Stimulated activated CD8-positive, alpha-beta memory T cell treated with anti-CD3 and anti-CD28 coated beads, Interleukin-15, amount 100 ng/mL, for 24 hours (primary cell): Measurements from ENCODE around the gene ASIC3.

Experiments used
- DNase-seq: peaks from one replicate; pipeline ENCODE4 v3.0.0-alpha.2; 2020; ENCODE audit warnings: low read depth

The ASIC3 gene

GRCh38 chr7:151070574-151070960, 22.2 kb downstream of the ASIC3 start:
- DNase-seq = no peak

GRCh38 chr7:151071032-151071866, 22.9 kb downstream of the ASIC3 start:
- no peak for DNase-seq

- no peak for DNase-seq
Measured at GRCh38 chr7:151073990-151074389, 25.7 kb downstream of the ASIC3 start.

DNA sequence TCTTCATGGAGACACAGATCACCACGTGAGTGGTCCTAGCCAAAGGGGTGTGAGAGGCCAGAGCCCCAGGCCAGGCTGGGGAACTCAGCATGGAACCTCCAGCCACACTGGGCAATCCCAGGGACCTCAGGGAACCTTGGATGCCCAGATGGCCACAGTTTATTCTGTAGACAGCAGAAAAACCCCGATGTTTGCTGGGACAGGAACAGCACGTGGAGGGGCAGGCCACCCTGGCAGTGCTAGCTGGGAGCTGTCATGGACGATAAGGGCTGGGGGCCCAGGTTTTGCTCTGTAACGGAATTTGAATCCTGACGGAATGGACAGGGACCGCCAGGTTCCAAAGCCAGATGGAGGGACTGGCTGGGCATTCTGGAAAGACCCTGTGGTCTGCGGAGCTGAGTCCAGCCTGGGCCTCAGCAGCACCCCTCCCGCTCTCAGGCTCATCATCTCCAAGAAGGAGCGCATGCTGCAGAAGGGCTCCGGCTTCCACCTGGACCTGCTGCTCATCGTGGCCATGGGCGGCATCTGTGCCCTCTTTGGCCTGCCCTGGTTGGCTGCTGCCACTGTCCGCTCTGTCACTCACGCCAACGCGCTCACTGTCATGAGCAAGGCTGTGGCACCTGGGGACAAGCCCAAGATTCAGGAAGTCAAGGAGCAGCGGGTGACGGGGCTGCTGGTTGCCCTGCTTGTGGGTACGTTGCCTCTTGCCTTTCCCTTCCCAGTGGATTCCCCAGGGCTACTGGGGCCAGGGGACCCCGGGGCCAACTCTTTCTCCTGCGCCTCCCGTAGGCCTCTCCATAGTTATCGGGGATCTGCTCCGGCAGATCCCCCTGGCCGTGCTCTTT, 26.7 kb downstream of the ASIC3 start:
- no peak for DNase-seq

- no peak for DNase-seq
Measured at GRCh38 chr7:151075662-151075971, 27.3 kb downstream of the ASIC3 start.

- no peak for DNase-seq
Measured at GRCh38 chr7:151075978-151076426, 27.7 kb downstream of the ASIC3 start.

DNA sequence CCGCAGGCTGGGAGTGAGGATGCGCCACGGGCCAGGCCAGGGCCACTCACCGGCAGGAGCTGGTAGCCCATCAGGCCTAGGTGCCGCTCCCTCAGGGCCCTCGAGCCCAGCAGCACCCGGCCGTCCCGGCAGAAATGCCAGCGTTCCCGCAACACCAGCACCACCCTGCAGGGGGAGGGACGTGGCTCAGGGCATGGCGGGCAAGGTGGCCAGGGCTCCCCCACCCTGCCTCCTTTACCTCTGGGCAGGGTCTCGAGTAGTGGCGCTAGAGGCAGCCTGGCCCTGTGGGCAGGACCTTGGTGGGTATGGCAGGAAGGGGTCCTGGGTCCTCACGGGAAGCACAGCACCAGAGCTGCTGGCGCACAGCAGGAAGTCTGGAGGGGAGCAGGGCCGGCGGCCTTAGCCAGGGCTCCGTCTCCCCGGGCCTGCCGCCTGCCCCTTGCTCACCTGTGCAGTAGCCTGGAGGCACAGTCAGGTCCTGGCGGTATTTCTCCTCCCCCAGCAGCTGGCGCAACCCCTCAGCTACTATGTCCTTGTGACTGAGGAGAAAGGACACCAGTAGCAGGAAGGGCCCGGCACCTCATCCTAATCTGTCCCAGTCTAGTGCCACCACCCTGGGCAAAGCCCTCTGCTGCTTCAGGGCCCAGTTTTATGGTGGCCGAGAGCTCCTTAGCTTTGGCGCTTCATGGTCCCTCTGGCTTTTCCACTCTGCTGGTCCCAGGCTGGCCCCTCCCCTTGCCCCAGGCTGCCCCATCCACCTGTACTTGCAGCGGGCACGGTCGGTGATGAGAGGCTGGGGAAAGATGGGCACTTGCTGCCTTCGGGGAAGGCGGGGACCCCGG, 28.8 kb downstream of the ASIC3 start:
- DNase-seq = no peak

- no peak for DNase-seq
Measured at GRCh38 chr7:151077705-151078232, 29.4 kb downstream of the ASIC3 start.

GRCh38 chr7:151078233-151079040, 30.1 kb downstream of the ASIC3 start:
- DNase-seq = no peak

DNA sequence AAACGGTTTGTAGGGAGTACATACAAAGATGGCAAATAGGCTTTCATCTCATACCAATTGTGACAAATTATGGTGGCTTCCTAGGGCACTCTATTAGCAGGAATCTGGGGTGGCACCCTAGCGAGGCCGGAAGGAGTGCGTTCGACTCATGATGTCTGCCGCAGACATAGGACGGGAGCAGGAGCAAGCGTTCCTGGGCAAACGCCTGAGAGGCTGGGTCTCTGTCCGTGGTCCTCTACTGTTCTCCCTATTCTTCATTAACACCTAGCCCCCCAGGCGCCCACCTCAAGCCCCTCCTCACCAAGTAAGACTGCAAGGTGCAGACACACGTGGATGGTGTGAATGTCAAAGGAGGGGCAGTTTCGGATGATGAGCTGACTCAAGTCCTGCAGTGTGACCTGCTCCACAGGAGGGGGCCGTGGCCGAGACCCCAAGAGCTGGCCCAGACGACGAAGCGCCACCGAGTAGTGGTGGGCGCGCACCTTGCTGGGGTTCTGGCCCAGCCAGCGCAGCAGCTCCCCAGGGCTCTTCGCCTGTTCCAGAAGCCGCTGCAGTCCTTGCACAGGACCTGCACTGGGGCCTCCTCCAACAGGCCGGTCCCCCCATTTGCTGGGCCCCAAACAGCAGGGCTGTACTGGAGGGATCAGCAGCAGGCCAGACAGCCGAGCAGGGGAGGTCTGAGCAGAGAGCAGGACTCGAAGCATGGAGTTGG, 31.0 kb downstream of the ASIC3 start:
- no peak for DNase-seq

GRCh38 chr7:151080067-151080521, 31.8 kb downstream of the ASIC3 start:
- no peak for DNase-seq

- DNase-seq = peak; percentile 61
Measured at GRCh38 chr7:151080522-151081169, 32.3 kb downstream of the ASIC3 start, which contains the start of gene FASTK. TSS of gene FASTK (minus strand) at chr7:151080809. CDS start at chr7:151080766, 43 bp downstream.

- no peak for DNase-seq
Measured at GRCh38 chr7:151081170-151082101, 33.1 kb downstream of the ASIC3 start.

DNA sequence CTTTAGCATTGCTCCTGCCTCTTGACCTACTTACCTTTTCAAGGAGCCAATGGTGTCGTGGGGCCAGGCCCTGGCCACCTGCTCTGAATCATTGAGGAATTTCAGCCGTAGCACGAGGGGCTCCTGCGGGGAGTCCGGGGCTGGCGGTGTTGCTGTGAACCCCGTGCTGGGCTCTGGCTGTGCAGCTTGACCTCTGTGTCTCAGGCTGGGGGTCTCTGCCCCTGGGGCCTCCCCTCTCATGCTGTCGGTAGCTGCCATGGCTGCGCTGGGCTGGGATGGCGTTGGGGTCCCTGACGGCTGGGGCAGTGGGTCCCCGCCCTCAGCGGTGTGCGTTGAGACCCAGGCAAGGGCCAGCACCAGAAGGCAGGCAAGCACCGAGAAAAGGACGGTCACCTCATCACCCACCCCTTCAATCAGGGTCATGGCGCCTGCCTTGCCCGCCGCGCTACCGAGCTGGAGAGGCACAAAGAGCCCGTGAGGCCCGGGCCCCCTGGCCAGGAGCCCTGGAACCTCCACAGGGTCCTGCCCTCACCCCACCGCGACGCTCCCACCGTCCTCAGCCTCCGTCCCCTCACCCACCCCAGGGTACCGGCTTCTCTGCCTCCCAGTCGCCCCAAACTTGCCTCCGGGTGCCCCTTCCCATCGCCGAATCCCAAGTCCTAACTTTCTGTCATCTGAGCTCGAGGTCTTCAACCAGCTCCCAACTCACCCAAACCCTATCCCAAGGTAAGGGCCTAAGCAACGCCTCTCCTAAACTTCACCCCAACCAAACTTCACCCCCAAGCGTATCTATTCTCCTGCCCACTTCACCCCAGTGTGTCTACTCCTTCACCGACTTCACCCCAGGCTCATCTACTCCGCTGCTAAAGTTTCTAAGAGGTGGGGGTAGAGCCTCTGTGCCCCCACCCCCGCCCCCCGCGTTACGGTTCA, 34.1 kb downstream of the ASIC3 start:
- DNase-seq = no peak

DNA sequence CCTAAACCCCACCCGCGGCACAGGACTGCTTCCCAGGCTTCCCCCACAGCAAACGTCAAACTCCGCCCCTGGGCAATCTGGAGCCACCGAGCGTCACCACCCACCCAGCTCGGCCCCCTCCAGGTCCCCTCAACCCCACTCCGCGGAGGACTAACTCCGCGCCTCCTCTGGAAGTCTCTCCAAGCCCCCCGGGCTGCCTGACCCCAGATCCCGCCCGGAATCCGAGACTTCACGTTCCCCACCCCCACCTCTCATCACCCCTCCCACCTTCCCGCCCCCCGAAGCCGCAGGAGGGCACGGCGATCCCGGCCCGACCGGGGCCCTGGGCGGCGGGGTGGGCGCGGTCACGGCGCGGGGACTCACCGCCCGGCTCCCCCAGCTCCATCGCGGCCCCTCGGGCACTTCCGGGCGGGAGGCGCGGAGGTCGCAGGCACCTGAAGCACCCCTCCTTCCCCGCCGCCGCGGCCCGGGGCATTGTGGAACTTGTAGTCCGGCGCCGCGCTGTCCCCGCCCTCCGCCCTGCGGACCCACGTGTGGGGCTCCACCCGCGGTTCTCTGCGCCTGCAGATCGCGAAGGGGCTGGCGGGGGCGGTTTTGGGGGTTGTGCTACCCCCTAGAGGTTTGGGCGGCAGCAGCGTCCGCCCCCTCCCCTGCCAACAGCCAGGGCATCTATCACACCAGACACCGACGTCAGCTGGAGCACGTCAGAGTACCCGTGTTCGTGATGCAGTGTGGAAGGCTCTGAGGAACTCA, 34.9 kb downstream of the ASIC3 start, which contains the start of gene TMUB1:
Gene TMUB1 (minus strand): TSS at position 423 of the 753 bp plus-strand sequence. CDS start 930 bp downstream, outside the sequence.
- DNase-seq = peak; percentile 61

DNA sequence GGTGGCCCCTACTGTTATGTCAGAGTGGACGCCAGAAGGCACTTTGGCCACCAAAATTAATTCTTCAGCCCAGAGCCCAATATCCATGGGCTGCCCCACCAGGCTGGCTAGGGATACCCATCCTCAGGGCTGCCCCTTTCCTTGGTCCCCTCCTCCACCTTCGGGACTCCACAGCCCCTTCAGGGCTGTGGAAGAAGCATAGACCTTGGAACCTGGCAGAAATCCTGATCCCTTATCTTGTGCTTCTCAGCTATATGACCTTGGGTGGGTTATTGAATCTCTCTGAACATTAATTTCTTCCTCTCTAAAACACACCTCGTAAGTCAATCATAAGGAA, 35.5 kb downstream of the ASIC3 start:
- DNase-seq = no peak

DNA sequence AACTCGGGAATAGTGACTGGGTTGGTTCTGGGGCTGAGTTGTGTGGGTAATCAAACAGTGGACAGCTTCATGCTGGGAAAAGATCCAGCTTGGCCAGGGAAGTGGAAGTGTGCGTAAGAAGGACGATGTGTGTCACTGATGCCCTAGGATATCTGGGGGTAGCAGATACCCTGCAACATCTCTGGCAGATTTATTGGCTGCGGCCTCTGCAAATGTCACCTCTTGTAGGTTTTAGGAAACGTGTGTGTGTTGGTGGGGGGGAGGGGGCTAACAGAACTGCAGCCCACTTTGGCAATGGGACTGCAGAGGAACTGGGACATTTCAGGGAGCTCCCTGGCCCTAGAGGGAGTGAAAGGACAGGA, 37.0 kb downstream of the ASIC3 start:
- no peak for DNase-seq
